Smooth muscle cell (in vitro differentiated cells): ENCODE measurements around the gene SPTLC1. TPM values are rescaled to one million over a fixed set of nuclear protein-coding genes. Genes with fewer than 3 reads are reported as not detected.
"Not testable (repeated sequence)": the region's sequence is repeated elsewhere in the genome, so short reads cannot be mapped to it uniquely, and the experiment has no call there.

Experiments
- DNase-seq: peaks from one replicate; lab custom pipeline; 2025; ENCODE audit not compliant: unreplicated experiment; lab: John Stamatoyannopoulos, UW
- H2AFZ ChIP-seq: fragments of 200-600 bp; sonication (generic); 2 replicates; pipeline ENCODE4 v1.6.0; 2016; ENCODE audit warnings: antibody characterized with exemption, low read depth, mild to moderate bottlenecking
- H3F3A ChIP-seq: fragments of 200-600 bp; sonication (generic); 2 replicates; pipeline ENCODE4 v1.6.0; 2017; ENCODE audit warnings: antibody characterized with exemption, low read depth
- H3K27ac ChIP-seq: fragments of 200-600 bp; sonication (generic); 2 replicates; pipeline ENCODE4 v1.5.1; 2016; ENCODE audit warnings: low read depth, mild to moderate bottlenecking
- H3K27me3 ChIP-seq: fragments of 200-600 bp; sonication (generic); 2 replicates; pipeline ENCODE4 v1.6.1; 2016; ENCODE audit warnings: low read depth, mild to moderate bottlenecking
- H3K36me3 ChIP-seq: fragments of 200-600 bp; sonication (generic); 2 replicates; pipeline ENCODE4 v1.5.1; 2016; ENCODE audit warnings: low read depth
- H3K4me1 ChIP-seq: fragments of 200-600 bp; sonication (generic); 2 replicates; pipeline ENCODE4 v1.5.1; 2016; ENCODE audit warnings: low read depth
- H3K4me2 ChIP-seq: fragments of 200-600 bp; sonication (generic); 2 replicates; pipeline ENCODE4 v1.6.0; 2016; ENCODE audit warnings: mild to moderate bottlenecking
- H3K4me3 ChIP-seq: fragments of 200-600 bp; sonication (generic); 2 replicates; pipeline ENCODE4 v1.5.1; 2016; ENCODE audit warnings: mild to moderate bottlenecking
- H3K79me2 ChIP-seq: fragments of 200-600 bp; sonication (generic); 2 replicates; pipeline ENCODE4 v1.6.0; 2016; ENCODE audit warnings: low read depth, mild to moderate bottlenecking
- H3K9ac ChIP-seq: fragments of 200-600 bp; sonication (generic); 2 replicates; pipeline ENCODE4 v1.6.0; 2016; ENCODE audit warnings: low read depth
- H3K9me3 ChIP-seq: fragments of 200-600 bp; sonication (generic); replicated peaks from 2 replicates; pipeline ENCODE4 v1.5.1; 2016; ENCODE audit warnings: low read depth
- H4K20me1 ChIP-seq: fragments of 200-600 bp; sonication (generic); 2 replicates; pipeline ENCODE4 v1.6.0; 2016; ENCODE audit warnings: low read depth
- WGBS: methylation state at CpG from one replicate; pipeline ENCODE4 v1.1.7; 2016; ENCODE audit warnings: low lambda C conversion rate; 5-methylcytosine and 5-hydroxymethylcytosine counted together
- polyA plus RNA-seq: library from polyadenylated mRNA; unstranded; fragments of >200 nt; fragmentation: Nextera tagmentation; extraction: Ambion mirVana; gene quantifications from 2 replicates; pipeline ENCODE4 v1.2.1, GENCODE V29; 2016
- total RNA-seq: library from RNA; depleted of rRNA; stranded (reverse); fragments of >200 nt; gene quantifications from 2 replicates; pipeline ENCODE4 v1.2.3, GENCODE V29; 2014
- TF ChIP-seq, protein P1 (sequence below): fragments of 200-600 bp; sonication (generic); IDR thresholded peaks from 2 replicates; pipeline ENCODE4 v1.5.1; 2017; ENCODE audit warnings: borderline replicate concordance, mild to moderate bottlenecking, antibody characterized with exemption; ENCODE audit not compliant: insufficient read depth, poor library complexity, severe bottlenecking

The SPTLC1 gene
- total and polyA plus RNA-seq, 2 experiments from 2014 or later = 75.6 to 168 TPM

DNA sequence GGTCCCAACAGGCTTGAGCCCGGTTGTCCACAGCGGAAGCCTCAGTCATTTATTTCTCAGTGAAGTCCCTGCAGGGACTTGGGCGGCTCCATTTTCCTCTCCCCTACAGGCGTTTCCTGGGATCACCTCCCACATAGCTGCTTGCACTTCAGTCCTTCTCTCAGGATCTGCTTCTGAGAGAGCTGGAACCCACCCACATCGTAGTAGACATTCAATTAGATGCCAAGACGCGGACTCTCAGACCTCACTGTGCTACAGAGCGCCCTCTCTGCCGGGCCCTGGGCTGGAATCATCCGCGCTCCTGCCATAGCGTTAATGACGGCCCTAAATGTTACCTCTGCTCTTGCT is 111.2 kb downstream of the SPTLC1 start:
- no peaks in the 10 kb centered on the region for H4K20me1 ChIP-seq
- H3K36me3 ChIP-seq = no peaks in the 10 kb centered on the region
- TF ChIP-seq, protein P1, sequence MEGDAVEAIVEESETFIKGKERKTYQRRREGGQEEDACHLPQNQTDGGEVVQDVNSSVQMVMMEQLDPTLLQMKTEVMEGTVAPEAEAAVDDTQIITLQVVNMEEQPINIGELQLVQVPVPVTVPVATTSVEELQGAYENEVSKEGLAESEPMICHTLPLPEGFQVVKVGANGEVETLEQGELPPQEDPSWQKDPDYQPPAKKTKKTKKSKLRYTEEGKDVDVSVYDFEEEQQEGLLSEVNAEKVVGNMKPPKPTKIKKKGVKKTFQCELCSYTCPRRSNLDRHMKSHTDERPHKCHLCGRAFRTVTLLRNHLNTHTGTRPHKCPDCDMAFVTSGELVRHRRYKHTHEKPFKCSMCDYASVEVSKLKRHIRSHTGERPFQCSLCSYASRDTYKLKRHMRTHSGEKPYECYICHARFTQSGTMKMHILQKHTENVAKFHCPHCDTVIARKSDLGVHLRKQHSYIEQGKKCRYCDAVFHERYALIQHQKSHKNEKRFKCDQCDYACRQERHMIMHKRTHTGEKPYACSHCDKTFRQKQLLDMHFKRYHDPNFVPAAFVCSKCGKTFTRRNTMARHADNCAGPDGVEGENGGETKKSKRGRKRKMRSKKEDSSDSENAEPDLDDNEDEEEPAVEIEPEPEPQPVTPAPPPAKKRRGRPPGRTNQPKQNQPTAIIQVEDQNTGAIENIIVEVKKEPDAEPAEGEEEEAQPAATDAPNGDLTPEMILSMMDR = no peak
- no peak overlapping the region for H3K27ac ChIP-seq
- H3K4me1 ChIP-seq = no peaks in the 10 kb centered on the region
- H3K79me2 ChIP-seq = no peaks in the 10 kb centered on the region
- no peak overlapping the region for H3K4me3 ChIP-seq
- no peaks in the 10 kb centered on the region for H3K9me3 ChIP-seq
- H3K27me3 ChIP-seq = no peaks in the 10 kb centered on the region
- WGBS = 89% methylated on average over 13 of the region's 13 CpGs
- H2AFZ ChIP-seq = no peak overlapping the region
- no peak overlapping the region for H3K4me2 ChIP-seq
- no peak for DNase-seq
- H3F3A ChIP-seq = no peaks in the 10 kb centered on the region
- H3K9ac ChIP-seq = no peak overlapping the region

DNA sequence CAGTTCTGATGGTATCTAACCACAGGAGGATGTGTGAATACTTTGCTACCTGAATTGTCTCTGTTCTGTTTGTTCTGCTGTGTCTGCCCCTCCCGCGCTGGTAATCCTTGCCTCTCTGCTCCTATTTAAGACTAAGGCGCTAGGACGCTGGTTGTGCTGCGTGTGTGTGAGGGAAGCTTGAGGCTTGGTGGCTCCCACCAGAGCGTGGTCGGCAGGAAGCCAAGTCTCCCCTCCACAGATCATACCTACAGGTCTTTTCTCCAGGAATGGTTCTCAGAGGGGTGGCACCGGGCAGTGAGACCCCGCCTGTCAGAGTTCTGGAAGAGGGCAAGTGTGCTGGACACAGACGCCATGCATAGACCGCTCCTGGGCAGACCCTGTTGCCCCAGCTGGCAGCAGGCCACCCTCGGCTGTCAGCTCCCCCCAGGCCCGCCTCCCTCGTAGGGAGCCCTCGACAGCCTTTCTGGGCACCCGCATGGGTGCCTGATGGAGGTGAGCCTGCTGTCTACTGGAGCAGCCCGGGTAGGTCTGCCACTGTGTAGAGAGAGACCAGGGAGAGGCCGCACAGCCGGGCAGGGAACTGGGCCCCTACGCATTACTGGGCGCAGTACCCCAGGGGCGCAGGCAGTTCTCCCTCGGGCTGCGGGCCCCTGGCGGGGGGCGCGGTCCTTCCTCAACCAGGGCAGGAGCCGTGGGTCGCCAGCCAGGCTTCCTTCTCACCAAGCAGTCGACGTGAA is 111.7 kb downstream of the SPTLC1 start:
- H3K27ac ChIP-seq = no peak overlapping the region
- H3K9me3 ChIP-seq = no peaks in the 10 kb centered on the region
- no peaks in the 10 kb centered on the region for H4K20me1 ChIP-seq
- no peak overlapping the region for H3K4me3 ChIP-seq
- peaks cover 5% of the 10 kb centered on the region for H3K27me3 ChIP-seq
- H3K36me3 ChIP-seq = no peaks in the 10 kb centered on the region
- no peak overlapping the region for H2AFZ ChIP-seq
- H3K4me2 ChIP-seq = no peak overlapping the region
- 96% methylated on average over 31 of the region's 31 CpGs for WGBS
- H3K79me2 ChIP-seq = no peaks in the 10 kb centered on the region
- H3F3A ChIP-seq = no peaks in the 10 kb centered on the region
- H3K9ac ChIP-seq = no peak overlapping the region
- H3K4me1 ChIP-seq = no peaks in the 10 kb centered on the region
- TF ChIP-seq, protein P1 = no peak
- DNase-seq = no peak

DNA sequence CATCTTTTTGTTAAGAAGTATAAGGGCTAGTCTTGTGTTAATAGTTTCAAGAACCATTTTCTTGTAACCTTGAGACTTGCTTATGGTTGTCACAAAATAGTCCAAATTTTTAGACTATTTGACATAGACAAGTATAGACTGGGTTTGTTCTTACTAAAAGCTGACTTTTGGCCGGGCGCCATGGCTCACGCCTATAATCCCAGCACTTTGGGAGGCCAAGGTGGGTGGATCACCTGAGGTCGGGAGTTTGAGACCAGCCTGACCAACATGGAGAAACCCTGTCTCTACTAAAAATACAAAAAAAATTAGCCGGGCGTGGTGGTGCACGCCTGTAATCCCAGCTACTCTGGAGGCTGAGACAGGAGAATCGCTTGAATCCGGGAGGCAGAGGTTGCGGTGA is 113.3 kb downstream of the SPTLC1 start:
- not testable (repeated sequence) for H4K20me1 ChIP-seq, DNase-seq, H3K4me1 ChIP-seq

DNA sequence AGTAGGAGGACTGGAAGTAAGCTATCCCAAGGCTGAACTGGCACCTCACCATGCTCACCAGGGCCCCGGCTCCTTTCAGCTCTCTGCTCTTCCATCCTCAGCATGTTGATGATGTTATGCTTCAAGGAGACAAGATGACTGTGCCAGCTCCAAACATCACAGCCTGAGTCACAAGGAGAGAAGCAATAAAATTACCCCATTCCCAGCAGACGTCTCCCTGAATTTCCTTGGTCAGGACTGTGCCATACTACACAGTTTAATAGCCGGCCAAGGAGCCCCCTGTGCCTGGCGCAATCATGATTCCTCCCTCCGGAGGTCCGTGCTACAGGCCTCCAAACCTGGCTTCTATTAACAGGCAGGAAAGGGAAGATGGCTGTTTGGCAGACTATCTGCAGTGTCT is 114.0 kb downstream of the SPTLC1 start:
- no peaks in the 10 kb centered on the region for H3K4me1 ChIP-seq
- WGBS = 51% methylated on average over 6 of the region's 6 CpGs
- no peak overlapping the region for H3K9ac ChIP-seq
- H3K4me3 ChIP-seq = no peak overlapping the region
- no peaks in the 10 kb centered on the region for H4K20me1 ChIP-seq
- DNase-seq = no peak
- no peaks in the 10 kb centered on the region for H3K79me2 ChIP-seq
- no peaks in the 10 kb centered on the region for H3F3A ChIP-seq
- TF ChIP-seq, protein P1 = no peak
- no peaks in the 10 kb centered on the region for H3K9me3 ChIP-seq
- H2AFZ ChIP-seq = peak overlapping the region; percentile 39
- peaks cover 7% of the 10 kb centered on the region for H3K27me3 ChIP-seq
- H3K4me2 ChIP-seq = no peak overlapping the region
- H3K36me3 ChIP-seq = no peaks in the 10 kb centered on the region
- peak overlapping the region; percentile 52 for H3K27ac ChIP-seq

More for the DNA sequence above, 113.3 kb downstream of the SPTLC1 start:
- H3K4me2 ChIP-seq, H3K9me3 ChIP-seq, H3K9ac ChIP-seq, H3K36me3 ChIP-seq, H3K27me3 ChIP-seq, H3K4me3 ChIP-seq, H3F3A ChIP-seq, H3K79me2 ChIP-seq: not testable (repeated sequence)
- Histone ChIP-seq H2AFZ (peak overlapping the region; percentile 39), H3K27ac (peak overlapping the region; percentile 52)
- WGBS = 97% methylated on average over 10 of the region's 10 CpGs
